IMR-90 (cell line): ENCODE measurements around the gene OR2T11. TPM values are rescaled to one million over a fixed set of nuclear protein-coding genes. Genes with fewer than 3 reads are reported as not detected.

Experiments used
- ATAC-seq: fragments of 200-7000 bp; cut with Tn5 transposase; 2 replicates; pipeline ENCODE4 v1.9.1; 2020; ENCODE audit warnings: low read depth, mild to moderate bottlenecking, moderate library complexity
- BruUV-seq: library from RNA; stranded (reverse); fragments of 400-500 nt; replicated peaks from 2 replicates; lab custom pipeline; 2021; lab: Mats Ljungman, UMichigan
- CTCF ChIA-PET: fragments of 300-600 bp; formaldehyde crosslinking; extraction: SDS; loops from one replicate; lab custom pipeline; 2021; ENCODE audit warnings: antibody characterized with exemption; lab: Yijun Ruan, JAX
- POLR2A ChIA-PET: fragments of 300-600 bp; sonication (Branson Sonifier 250); formaldehyde crosslinking; loops from one replicate; lab custom pipeline; 2022; ENCODE audit warnings: antibody characterized with exemption; ENCODE audit not compliant: unreplicated experiment; lab: Charles Lee
- DNase-seq: peaks from one replicate; pipeline ENCODE4 v3.0.0; 2013
- H2AFZ ChIP-seq: replicated peaks from 2 replicates; pipeline ENCODE3; 2013; ENCODE audit warnings: low read length, mild to moderate bottlenecking; ENCODE audit not compliant: poor library complexity
- H2AK5ac ChIP-seq: 2 replicates; pipeline ENCODE4 v1.6.1; 2013; ENCODE audit warnings: low read depth, low read length, inconsistent platforms
- H2AK9ac ChIP-seq: replicated peaks from 2 replicates; pipeline ENCODE3; 2013; ENCODE audit warnings: mild to moderate bottlenecking, low read depth, low read length, moderate library complexity; ENCODE audit not compliant: poor library complexity
- H2BK120ac ChIP-seq: 2 replicates; pipeline ENCODE4 v1.6.1; 2013; ENCODE audit warnings: low read depth, low read length, inconsistent platforms
- H2BK15ac ChIP-seq: 3 replicates; pipeline ENCODE4 v1.6.1; 2013; ENCODE audit warnings: low read depth, low read length, inconsistent platforms
- H2BK20ac ChIP-seq: 2 replicates; pipeline ENCODE4 v1.6.1; 2013; ENCODE audit warnings: low read depth, mild to moderate bottlenecking, inconsistent platforms, low read length, moderate library complexity
- H2BK5ac ChIP-seq: 2 replicates; pipeline ENCODE4 v1.6.1; 2013; ENCODE audit warnings: mild to moderate bottlenecking, low read depth, low read length, inconsistent platforms; ENCODE audit not compliant: poor library complexity, severe bottlenecking
- H3K14ac ChIP-seq: replicated peaks from 2 replicates; pipeline ENCODE4 v1.6.1; 2013; ENCODE audit warnings: low read depth, low read length, inconsistent platforms
- H3K18ac ChIP-seq: 2 replicates; pipeline ENCODE4 v1.6.1; 2013; ENCODE audit warnings: low read depth, low read length, control low read depth
- H3K23ac ChIP-seq: 2 replicates; pipeline ENCODE4 v1.6.1; 2013; ENCODE audit warnings: low read depth, low read length, inconsistent platforms
- H3K27ac ChIP-seq: 2 replicates; pipeline ENCODE4 v1.5.1; 2013; ENCODE audit warnings: mild to moderate bottlenecking, control low read depth, low read length; ENCODE audit not compliant: insufficient read depth
- H3K27me3 ChIP-seq: 2 replicates; pipeline ENCODE4 v1.6.1; 2013; ENCODE audit warnings: low read length; ENCODE audit not compliant: control insufficient read depth, insufficient read depth
- H3K36me3 ChIP-seq: 2 replicates; pipeline ENCODE4 v1.6.1; 2013; ENCODE audit warnings: low read length, mixed read lengths; ENCODE audit not compliant: control insufficient read depth, insufficient read depth
- H3K4ac ChIP-seq: 2 replicates; pipeline ENCODE4 v1.6.1; 2013; ENCODE audit warnings: low read depth, low read length, inconsistent platforms
- H3K4me1 ChIP-seq: 2 replicates; pipeline ENCODE4 v1.6.1; 2013; ENCODE audit warnings: low read length, mixed read lengths; ENCODE audit not compliant: control insufficient read depth, insufficient read depth
- H3K4me2 ChIP-seq: 2 replicates; pipeline ENCODE4 v1.6.1; 2013; ENCODE audit warnings: low read depth, mild to moderate bottlenecking, control low read depth, low read length, moderate library complexity
- H3K4me3 ChIP-seq: 2 replicates; pipeline ENCODE4 v1.5.1; 2013; ENCODE audit warnings: low read depth, mild to moderate bottlenecking, control low read depth, low read length, moderate library complexity; ENCODE audit not compliant: insufficient read depth
- H3K56ac ChIP-seq: 2 replicates; pipeline ENCODE4 v1.6.1; 2013; ENCODE audit warnings: low read length, inconsistent platforms; ENCODE audit not compliant: insufficient read depth; ENCODE audit errors: extremely low read depth
- H3K79me1 ChIP-seq, 2 experiments: 2 replicates each; pipeline ENCODE4 v1.6.1; 2013; ENCODE audit warnings: low read length in 2 of 2, inconsistent platforms in 1 of 2, low read depth in 1 of 2
- H3K9ac ChIP-seq: 2 replicates; pipeline ENCODE4 v1.6.1; 2013; ENCODE audit warnings: low read depth, low read length, control low read depth
- H3K9me1 ChIP-seq: 2 replicates; pipeline ENCODE4 v1.6.1; 2013; ENCODE audit warnings: low read length, inconsistent platforms; ENCODE audit not compliant: insufficient read depth
- H3K9me3 ChIP-seq: 2 replicates; pipeline ENCODE4 v1.6.1; 2013; ENCODE audit warnings: low read length; ENCODE audit not compliant: control insufficient read depth, insufficient read depth
- H4K20me1 ChIP-seq: 2 replicates; pipeline ENCODE4 v1.6.1; 2013; ENCODE audit warnings: low read length, inconsistent platforms; ENCODE audit not compliant: insufficient read depth
- H4K5ac ChIP-seq: 2 replicates; pipeline ENCODE4 v1.6.1; 2013; ENCODE audit warnings: mild to moderate bottlenecking, low read depth, low read length, control low read depth
- H4K8ac ChIP-seq, 2 experiments: 2 replicates each; pipeline ENCODE4 v1.6.1; 2013; ENCODE audit warnings: low read depth in 2 of 2, low read length in 2 of 2, control low read depth in 1 of 2, inconsistent platforms in 1 of 2
- H4K91ac ChIP-seq: 2 replicates; pipeline ENCODE4 v1.6.1; 2013; ENCODE audit warnings: low read depth, low read length, inconsistent platforms; ENCODE audit not compliant: insufficient read depth
- BHLHE40 ChIP-seq: fragments of 150-350 bp; IDR thresholded peaks from 2 replicates; pipeline ENCODE4 v1.6.1; 2016; ENCODE audit warnings: mild to moderate bottlenecking, low read depth, low read length
- WGBS, 2 experiments: methylation state at CpG; one replicate each; pipeline versions ENCODE4 v1.1.5 to v1.1.7; 2013; ENCODE audit warnings: missing lambda C conversion rate in 2 of 2; ENCODE audit not compliant: insufficient read length in 1 of 2; ENCODE audit errors: extremely low coverage in 2 of 2; 5-methylcytosine and 5-hydroxymethylcytosine counted together
- dilution Hi-C: fragments of 300-500 bp; cut with HindIII; formaldehyde crosslinking; loops from one replicate; pipeline ENCODE4 v1.14.3; 2018; ENCODE audit warnings: low sequenced_read_pairs; ENCODE audit not compliant: unreplicated experiment
- in situ Hi-C: fragments of 300-500 bp; cut with MboI; formaldehyde crosslinking; loops from 3 replicates; pipeline ENCODE4 v1.14.3; 2019; ENCODE audit warnings: low sequenced_read_pairs, inconsistent platforms, mixed read lengths
- intact Hi-C: fragments of 100-400 bp; cut with micrococcal nuclease; formaldehyde crosslinking; loops from 2 replicates; pipeline ENCODE4 v1.10.0; 2022
- polyA plus RNA-seq, 3 experiments: library from polyadenylated mRNA; depleted of rRNA; stranded (reverse); fragments of >200 nt; gene quantifications; 2 replicates each; pipeline ENCODE4 v1.2.3, GENCODE V29; 2012; ENCODE audit warnings: low replicate concordance in 1 of 3
- total RNA-seq: library from RNA; depleted of rRNA; stranded (reverse); fragments of >200 nt; gene quantifications from 2 replicates; pipeline ENCODE4 v1.2.3, GENCODE V29; 2012

Gene OR2T11
- total and polyA plus RNA-seq, 2 of the 4 experiments (the other 2 are of a cell fraction) = not detected

- Histone ChIP-seq H4K5ac (no peak overlapping the region), H3K23ac (no peak overlapping the region), H3K27ac (no peak overlapping the region), H3K56ac (no peak overlapping the region), H3K4me3 (no peak overlapping the region), H4K20me1 (no peaks in the 10 kb centered on the region), H2BK5ac (no peak overlapping the region), H3K18ac (no peak overlapping the region), H2BK15ac (no peak overlapping the region), H3K9me1 (no peaks in the 10 kb centered on the region), H3K4me2 (no peak overlapping the region), H3K4me1 (no peaks in the 10 kb centered on the region), H3K14ac (no peak overlapping the region), H2BK120ac (no peak overlapping the region), H3K79me1 (no peaks in the 10 kb centered on the region), H3K9ac (no peak overlapping the region), H2AK9ac (no peak overlapping the region), H2AK5ac (no peak overlapping the region), H4K91ac (no peak overlapping the region), H3K36me3 (no peaks in the 10 kb centered on the region), H2AFZ (no peak overlapping the region), H3K9me3 (no peaks in the 10 kb centered on the region), H2BK20ac (no peak overlapping the region), H4K8ac (no peak overlapping the region), H3K4ac (no peak overlapping the region), H3K27me3 (no peaks in the 10 kb centered on the region)
- in situ Hi-C loops (no loop called here), intact Hi-C loops (no loop called here), dilution Hi-C loops (no loop called here)
- POLR2A ChIA-PET = no interaction called here
- CTCF ChIA-PET = no interaction called here
- no peak for ATAC-seq
- TF ChIP-seq BHLHE40 = no peak
- WGBS, 2 experiments = no CpG with 5 or more reads among the region's 3 CpGs
- no TSS peak for BruUV-seq
- no peak for DNase-seq
Observed at GRCh38 chr1:248585266-248585665, 49.6 kb downstream of the OR2T11 start.
